Mesendoderm (in vitro differentiated cells): ENCODE measurements around the gene PDGFRB.

ENCODE experiments used
- DNase-seq: peaks from one replicate; pipeline ENCODE4 v3.0.0; 2013
- H2AK5ac ChIP-seq: 2 replicates; pipeline ENCODE4 v1.6.1; 2013; ENCODE audit warnings: low read length, inconsistent platforms
- H2BK120ac ChIP-seq: 2 replicates; pipeline ENCODE4 v1.6.1; 2013; ENCODE audit warnings: low read depth, mild to moderate bottlenecking, low read length, moderate library complexity, mixed read lengths
- H2BK15ac ChIP-seq: replicated peaks from 2 replicates; pipeline ENCODE4 v1.6.1; 2013; ENCODE audit warnings: low read depth, mild to moderate bottlenecking, moderate library complexity
- H2BK5ac ChIP-seq: 2 replicates; pipeline ENCODE4 v1.6.1; 2013; ENCODE audit warnings: low read length, inconsistent platforms
- H3K18ac ChIP-seq: 2 replicates; pipeline ENCODE4 v1.6.1; 2013; ENCODE audit warnings: mild to moderate bottlenecking, low read length, mixed read lengths
- H3K23ac ChIP-seq: one replicate; pipeline ENCODE4 v1.6.1; 2013; ENCODE audit warnings: low read length
- H3K27ac ChIP-seq: 2 replicates; pipeline ENCODE4 v1.5.1; 2013; ENCODE audit warnings: low read depth, mild to moderate bottlenecking, inconsistent platforms, low read length, moderate library complexity
- H3K27me3 ChIP-seq: 2 replicates; pipeline ENCODE4 v1.6.1; 2013; ENCODE audit warnings: low read length, control low read depth, mild to moderate bottlenecking, inconsistent platforms; ENCODE audit not compliant: insufficient read depth, poor library complexity
- H3K36me3 ChIP-seq: 2 replicates; pipeline ENCODE4 v1.6.1; 2013; ENCODE audit warnings: low read length, inconsistent platforms; ENCODE audit not compliant: control insufficient read depth, insufficient read depth
- H3K4ac ChIP-seq: one replicate; pipeline ENCODE4 v1.6.1; 2013; ENCODE audit warnings: low read depth, mild to moderate bottlenecking, low read length, moderate library complexity
- H3K4me1 ChIP-seq: 2 replicates; pipeline ENCODE4 v1.6.1; 2013; ENCODE audit warnings: low read depth, low read length, inconsistent platforms; ENCODE audit not compliant: control insufficient read depth
- H3K4me2 ChIP-seq: 2 replicates; pipeline ENCODE4 v1.6.1; 2013; ENCODE audit warnings: low read length
- H3K4me3 ChIP-seq: 2 replicates; pipeline ENCODE4 v1.5.1; 2013; ENCODE audit warnings: mild to moderate bottlenecking, low read length
- H3K56ac ChIP-seq: one replicate; pipeline ENCODE4 v1.6.1; 2013; ENCODE audit warnings: low read length
- H3K79me1 ChIP-seq: 2 replicates; pipeline ENCODE4 v1.6.1; 2013; ENCODE audit warnings: low read length, inconsistent platforms
- H3K79me2 ChIP-seq: 2 replicates; pipeline ENCODE4 v1.6.1; 2013; ENCODE audit warnings: mild to moderate bottlenecking, low read length; ENCODE audit not compliant: control insufficient read depth, insufficient read depth
- H3K9ac ChIP-seq: 2 replicates; pipeline ENCODE4 v1.6.1; 2013; ENCODE audit warnings: low read length, inconsistent platforms
- H4K5ac ChIP-seq: one replicate; pipeline ENCODE4 v1.6.1; 2013; ENCODE audit warnings: low read length
- H4K8ac ChIP-seq: one replicate; pipeline ENCODE4 v1.6.1; 2013; ENCODE audit warnings: low read depth, mild to moderate bottlenecking, control low read depth, low read length, moderate library complexity
- WGBS: extraction: QIAGEN DNeasy Blood & Tissue Kit; methylation state at CpG from one replicate; pipeline ENCODE4 v1.1.7; 2013; ENCODE audit warnings: low lambda C conversion rate, missing lambda C conversion rate; ENCODE audit not compliant: insufficient coverage; ENCODE audit errors: extremely low coverage; 5-methylcytosine and 5-hydroxymethylcytosine counted together

Gene PDGFRB

GRCh38 chr5:150142959-150143349 lies 12.7 kb downstream of the PDGFRB start:
- H3K4me1 ChIP-seq, result peaks cover 21% of the 10 kb centered on the region
- no peak overlapping the region for H4K8ac ChIP-seq
- no peaks in the 10 kb centered on the region for H3K36me3 ChIP-seq
- no peak overlapping the region for H3K4me3 ChIP-seq
- peak overlapping the region; percentile 33 for H3K18ac ChIP-seq
- H2BK15ac ChIP-seq, result no peak overlapping the region
- H3K4ac ChIP-seq, result peak overlapping the region; percentile 22
- H3K27me3 ChIP-seq, result no peaks in the 10 kb centered on the region
- H4K5ac ChIP-seq, result no peak overlapping the region
- H2BK5ac ChIP-seq, result no peak overlapping the region
- H2BK120ac ChIP-seq, result no peak overlapping the region
- DNase-seq, result no peak
- no peak overlapping the region for H3K23ac ChIP-seq
- no peak overlapping the region for H3K9ac ChIP-seq
- no CpG with 5 or more reads among the region's 4 CpGs for WGBS
- no peak overlapping the region for H3K56ac ChIP-seq
- H3K27ac ChIP-seq, result no peak overlapping the region
- no peak overlapping the region for H3K4me2 ChIP-seq
- H3K79me1 ChIP-seq, result no peaks in the 10 kb centered on the region
- no peak overlapping the region for H2AK5ac ChIP-seq
- no peaks in the 10 kb centered on the region for H3K79me2 ChIP-seq

- Histone ChIP-seq H3K79me2 (no peaks in the 10 kb centered on the region), H2BK120ac (no peak overlapping the region), H3K4me3 (no peak overlapping the region), H3K4ac (peak overlapping the region; percentile 65), H2BK15ac (no peak overlapping the region), H4K8ac (no peak overlapping the region), H3K27ac (peak overlapping the region; percentile 4), H3K4me2 (no peak overlapping the region), H3K27me3 (no peaks in the 10 kb centered on the region), H3K56ac (no peak overlapping the region), H3K18ac (peak overlapping the region; percentile 42), H3K4me1 (peaks cover 25% of the 10 kb centered on the region), H2AK5ac (no peak overlapping the region), H3K36me3 (no peaks in the 10 kb centered on the region), H2BK5ac (no peak overlapping the region), H3K9ac (no peak overlapping the region), H3K79me1 (no peaks in the 10 kb centered on the region), H4K5ac (no peak overlapping the region), H3K23ac (no peak overlapping the region)
- DNase-seq, result no peak
- no CpG with 5 or more reads among the region's 14 CpGs for WGBS
Measured at GRCh38 chr5:150142185-150142958, 13.3 kb downstream of the PDGFRB start.

- no peak overlapping the region for H3K9ac ChIP-seq
- H2BK15ac ChIP-seq, result no peak overlapping the region
- peak overlapping the region; percentile 61 for H2BK5ac ChIP-seq
- no peaks in the 10 kb centered on the region for H3K27me3 ChIP-seq
- H2AK5ac ChIP-seq, result no peak overlapping the region
- H3K18ac ChIP-seq, result no peak overlapping the region
- H4K5ac ChIP-seq, result no peak overlapping the region
- no peaks in the 10 kb centered on the region for H3K36me3 ChIP-seq
- DNase-seq, result peak; percentile 96
- no peak overlapping the region for H2BK120ac ChIP-seq
- no peaks in the 10 kb centered on the region for H3K79me1 ChIP-seq
- peaks cover 29% of the 10 kb centered on the region for H3K4me1 ChIP-seq
- H3K27ac ChIP-seq, result peak overlapping the region; percentile 4
- peak overlapping the region; percentile 49 for H3K4ac ChIP-seq
- no peak overlapping the region for H3K23ac ChIP-seq
- WGBS, result no CpG with 5 or more reads among the region's 9 CpGs
- peak overlapping the region; percentile 85 for H3K56ac ChIP-seq
- H3K4me2 ChIP-seq, result no peak overlapping the region
- H3K79me2 ChIP-seq, result no peaks in the 10 kb centered on the region
- H4K8ac ChIP-seq, result no peak overlapping the region
- H3K4me3 ChIP-seq, result no peak overlapping the region
Measured at GRCh38 chr5:150141544-150142184, 14.0 kb downstream of the PDGFRB start.

- H3K9ac ChIP-seq, result no peak overlapping the region
- H3K27me3 ChIP-seq, result no peaks in the 10 kb centered on the region
- no peak overlapping the region for H2BK15ac ChIP-seq
- no peak overlapping the region for H3K4ac ChIP-seq
- peak overlapping the region; percentile 46 for H2AK5ac ChIP-seq
- H3K23ac ChIP-seq, result peak overlapping the region; percentile 31
- H4K5ac ChIP-seq, result no peak overlapping the region
- peak overlapping the region; percentile 66 for H3K56ac ChIP-seq
- no peak overlapping the region for H3K4me3 ChIP-seq
- no CpG with 5 or more reads among the region's 11 CpGs for WGBS
- DNase-seq, result no peak
- H3K79me1 ChIP-seq, result no peaks in the 10 kb centered on the region
- H3K4me1 ChIP-seq, result peaks cover 33% of the 10 kb centered on the region
- peak overlapping the region; percentile 17 for H2BK5ac ChIP-seq
- no peak overlapping the region for H3K4me2 ChIP-seq
- no peak overlapping the region for H4K8ac ChIP-seq
- no peak overlapping the region for H3K27ac ChIP-seq
- no peak overlapping the region for H2BK120ac ChIP-seq
- no peaks in the 10 kb centered on the region for H3K79me2 ChIP-seq
- H3K18ac ChIP-seq, result peak overlapping the region; percentile 53
- no peaks in the 10 kb centered on the region for H3K36me3 ChIP-seq
Measured at GRCh38 chr5:150140830-150141229, 14.8 kb downstream of the PDGFRB start.

- H4K5ac ChIP-seq, result no peak overlapping the region
- peaks cover 26% of the 10 kb centered on the region for H3K4me1 ChIP-seq
- no peak overlapping the region for H3K4ac ChIP-seq
- WGBS, result no CpG with 5 or more reads among the region's 6 CpGs
- H3K27ac ChIP-seq, result peak overlapping the region; percentile 85
- H3K79me1 ChIP-seq, result no peaks in the 10 kb centered on the region
- no peaks in the 10 kb centered on the region for H3K79me2 ChIP-seq
- H3K18ac ChIP-seq, result no peak overlapping the region
- no peak overlapping the region for H3K4me2 ChIP-seq
- no peaks in the 10 kb centered on the region for H3K27me3 ChIP-seq
- no peak overlapping the region for H2BK5ac ChIP-seq
- H3K36me3 ChIP-seq, result no peaks in the 10 kb centered on the region
- H2BK120ac ChIP-seq, result no peak overlapping the region
- H3K9ac ChIP-seq, result no peak overlapping the region
- H3K23ac ChIP-seq, result no peak overlapping the region
- H4K8ac ChIP-seq, result no peak overlapping the region
- no peak overlapping the region for H2BK15ac ChIP-seq
- H3K56ac ChIP-seq, result peak overlapping the region; percentile 81
- no peak overlapping the region for H3K4me3 ChIP-seq
- H2AK5ac ChIP-seq, result no peak overlapping the region
- peak; percentile 84 for DNase-seq
Measured at GRCh38 chr5:150139334-150139733, 16.3 kb downstream of the PDGFRB start.
